KG1 (cell line): ENCODE measurements around the gene SNED1.

Experiments used
- DNase-seq: peaks from one replicate; lab custom pipeline; 2025; lab: John Stamatoyannopoulos, UW

Gene SNED1

GRCh38 chr2:241132538-241133435, 134.4 kb downstream of the SNED1 start:
- DNase-seq = no peak

DNA sequence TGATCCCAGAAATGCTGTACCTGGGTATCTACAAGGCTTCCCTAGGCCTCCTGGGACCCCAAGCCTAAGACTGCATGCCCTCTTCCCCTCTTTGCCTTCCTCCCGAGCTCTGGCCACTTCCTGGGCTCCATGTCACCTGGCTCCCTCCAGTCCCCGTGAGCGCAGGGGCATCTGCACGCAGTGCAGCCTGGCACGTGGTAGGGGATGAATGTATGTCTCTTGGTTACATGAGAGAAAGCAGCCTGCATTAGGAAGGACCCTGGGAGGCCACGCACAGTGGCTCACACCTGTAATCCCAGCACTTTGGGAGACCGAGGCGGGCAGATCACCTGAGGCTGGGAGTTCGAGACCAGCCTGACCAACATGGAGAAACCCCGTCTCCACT, 135.0 kb downstream of the SNED1 start:
- DNase-seq = no peak

DNA sequence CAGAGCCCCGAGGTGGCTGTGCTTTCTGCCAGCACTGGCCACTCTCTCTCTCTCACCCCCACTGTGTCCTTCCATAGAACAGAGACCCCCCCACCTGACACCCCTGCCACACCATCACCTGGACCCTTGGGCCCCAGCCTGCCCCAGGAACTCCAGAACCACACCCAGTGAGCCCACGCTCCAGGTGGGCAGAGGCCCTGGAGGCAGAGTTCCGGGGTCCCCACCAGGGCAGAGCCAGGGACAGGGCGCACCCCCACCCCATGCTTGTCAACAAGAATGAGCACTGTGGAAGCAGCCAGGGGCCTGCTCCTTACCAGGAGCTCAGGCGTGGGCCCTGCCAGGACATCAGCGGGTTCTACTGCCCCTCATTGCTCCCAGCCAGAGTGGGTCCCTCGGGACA, 136.3 kb downstream of the SNED1 start:
- no peak for DNase-seq

DNA sequence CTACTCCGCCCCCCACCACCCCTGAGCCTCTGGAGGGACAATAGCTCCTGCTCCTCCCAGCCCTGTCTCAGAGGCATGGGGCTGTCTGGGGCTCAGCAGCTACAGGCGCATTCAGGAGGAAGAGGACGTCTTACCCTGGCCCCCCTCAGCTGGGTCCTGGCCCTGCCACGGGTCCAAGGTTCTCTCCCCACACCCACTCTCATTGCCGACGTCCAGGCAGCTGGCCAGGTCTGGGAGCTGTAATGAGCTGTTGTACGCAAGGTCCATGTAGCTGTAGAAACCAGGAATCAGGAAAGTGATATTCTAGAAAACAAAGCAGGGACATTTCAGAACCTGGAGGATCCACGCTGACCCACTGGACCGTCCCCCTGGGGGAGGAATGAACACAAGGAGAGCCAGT, 137.3 kb downstream of the SNED1 start:
- no peak for DNase-seq

GRCh38 chr2:241136191-241136590, 137.8 kb downstream of the SNED1 start:
- DNase-seq = no peak

GRCh38 chr2:241136661-241137260, 138.3 kb downstream of the SNED1 start:
- DNase-seq = no peak

DNA sequence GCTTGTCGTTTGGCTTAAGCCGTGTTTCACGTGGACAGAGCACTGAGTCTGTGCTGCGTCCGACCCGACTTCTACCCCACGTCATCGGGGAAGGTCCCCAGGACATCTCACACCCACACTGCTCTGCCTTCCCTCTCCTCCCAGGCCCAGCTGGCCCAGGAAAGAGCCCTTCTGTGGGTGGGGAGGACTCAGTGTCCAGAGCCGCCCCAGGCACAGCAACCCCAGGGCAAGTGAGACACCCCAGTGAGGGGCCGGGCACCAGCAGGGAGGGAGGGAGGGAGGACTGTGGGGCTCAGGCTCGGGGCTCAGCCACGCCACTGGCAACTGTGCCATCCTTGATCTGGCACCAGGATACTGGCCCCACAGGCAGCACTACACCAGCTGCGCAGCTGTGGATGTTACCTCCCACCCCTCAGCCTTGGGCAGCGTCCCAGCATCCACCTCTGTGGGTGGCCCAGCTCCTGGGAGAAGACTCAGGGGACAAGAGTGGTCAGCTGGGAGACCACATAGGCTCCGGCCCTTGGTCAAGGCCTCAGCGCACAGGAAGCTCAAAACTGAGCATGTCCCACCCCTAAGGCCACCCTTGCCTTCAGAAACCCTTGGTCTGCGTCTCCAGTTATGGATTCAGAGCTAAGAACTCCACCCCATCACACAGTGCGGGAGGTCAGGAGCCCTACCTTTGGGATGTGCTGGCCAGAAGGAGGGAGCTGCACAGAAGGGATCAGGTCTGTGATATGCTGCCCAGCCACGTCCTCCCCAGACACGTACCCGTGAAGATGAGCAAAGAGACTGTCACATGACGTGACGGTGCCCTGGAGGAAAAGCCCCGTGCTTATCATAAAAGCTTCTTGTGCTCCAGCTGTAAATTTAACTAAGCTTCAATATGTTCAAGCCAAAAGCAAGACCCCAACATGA, 139.1 kb downstream of the SNED1 start:
- DNase-seq = no peak

DNA sequence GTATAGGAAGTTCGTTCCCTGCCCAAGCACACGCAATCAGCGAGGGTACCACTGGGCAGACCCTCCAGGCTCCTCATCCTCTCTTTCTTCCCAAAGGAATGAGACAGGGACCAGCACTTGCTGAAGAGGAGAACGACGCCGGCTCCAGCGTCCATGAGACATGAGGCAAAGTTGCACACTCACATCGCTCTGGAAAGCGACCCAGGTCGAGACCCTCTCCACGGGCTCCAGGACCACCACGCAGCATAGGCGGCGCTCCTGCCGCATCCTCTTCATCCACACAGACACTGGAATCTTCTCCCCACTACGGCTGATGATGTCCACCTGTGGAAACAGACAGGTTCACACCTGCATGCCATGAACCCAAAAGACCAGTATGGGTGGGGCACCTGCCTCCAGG, 140.1 kb downstream of the SNED1 start:
- no peak for DNase-seq

DNA sequence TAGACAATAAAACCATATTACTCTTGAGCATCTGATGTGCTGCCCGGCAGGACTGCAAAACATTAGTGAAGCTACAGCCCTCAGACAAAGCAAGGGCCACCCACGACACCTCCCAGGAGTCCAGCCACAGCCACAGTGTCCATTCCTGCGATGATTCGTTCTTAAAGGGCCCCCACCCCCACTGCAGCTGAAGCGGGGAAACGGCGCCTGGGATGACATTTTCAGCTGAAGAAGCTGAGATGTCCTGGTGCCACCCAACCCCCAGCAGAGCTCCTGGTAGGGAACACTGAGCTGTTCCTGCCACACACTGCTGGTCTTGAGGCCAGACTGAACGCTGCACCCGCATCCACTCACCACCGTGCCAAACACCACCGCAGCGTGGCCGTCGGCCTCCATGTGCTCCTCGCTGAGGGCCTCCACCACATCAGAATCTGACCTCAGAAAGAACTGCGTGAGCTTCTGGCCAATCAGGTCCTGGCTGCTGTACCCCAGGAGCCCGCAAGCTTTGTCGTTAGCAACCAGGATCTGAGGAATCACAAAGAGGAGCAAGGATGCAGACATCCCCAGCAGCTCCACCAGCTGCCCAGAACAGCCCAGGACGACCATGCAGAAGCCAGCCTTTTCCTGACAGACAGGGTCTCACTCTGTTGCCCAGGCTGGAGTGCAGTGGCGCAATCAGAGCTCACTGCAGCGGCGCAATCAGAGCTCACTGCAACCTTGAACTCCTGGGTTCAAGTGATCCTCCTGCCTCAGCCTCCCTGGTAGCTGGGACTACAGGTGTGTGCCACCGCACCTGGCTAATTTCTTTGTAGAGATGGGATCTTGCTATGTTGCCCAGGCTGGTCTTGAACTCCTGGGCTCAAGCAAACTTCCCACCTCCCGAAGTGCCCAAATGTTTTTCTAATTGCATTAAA, 141.4 kb downstream of the SNED1 start:
- no peak for DNase-seq

DNA sequence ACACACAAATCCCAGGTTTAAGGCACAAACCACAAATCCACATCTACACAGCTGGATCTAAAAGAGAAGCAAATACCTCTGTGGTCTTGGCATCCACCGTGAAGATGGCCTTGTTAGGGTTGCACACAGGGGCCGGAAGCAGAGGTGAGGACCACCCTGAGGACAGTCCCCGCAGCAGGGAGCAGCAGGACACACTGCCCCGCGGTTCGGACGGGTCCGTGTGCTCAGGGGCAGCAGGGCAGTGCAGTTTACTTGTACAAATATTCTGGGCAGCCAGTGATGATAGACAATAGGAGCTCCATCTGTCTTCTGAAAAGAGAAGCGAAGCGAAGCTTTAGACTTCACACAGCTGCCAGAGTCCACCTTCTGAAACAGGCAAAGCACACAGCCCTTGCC, 142.0 kb downstream of the SNED1 start:
- DNase-seq = no peak

DNA sequence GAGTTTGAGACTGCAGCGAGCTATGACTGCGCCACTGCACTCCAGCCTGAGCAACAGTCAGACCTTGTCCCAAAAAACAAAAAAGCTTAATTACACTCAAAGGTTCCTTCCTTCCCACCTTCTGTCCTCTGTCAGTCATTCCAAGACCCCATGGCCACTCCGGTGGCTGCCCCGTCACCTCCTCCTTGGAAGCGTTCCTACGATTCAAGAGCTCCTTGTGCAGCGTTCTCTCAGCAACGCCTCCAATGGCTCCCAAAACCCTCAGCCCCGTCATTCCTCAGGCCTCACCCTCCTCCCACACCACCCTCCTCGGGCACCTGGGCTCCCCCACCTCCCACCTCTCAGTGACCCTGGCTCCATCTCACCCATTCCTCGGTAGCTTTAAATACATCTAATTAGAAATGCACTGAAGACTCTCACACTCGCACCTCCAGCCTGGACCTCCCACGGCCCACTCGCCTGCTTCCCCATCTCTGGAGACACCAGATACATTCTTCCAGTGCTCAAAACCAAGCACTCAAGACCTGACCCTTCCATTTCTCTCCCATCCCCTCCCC, 142.9 kb downstream of the SNED1 start:
- no peak for DNase-seq

DNA sequence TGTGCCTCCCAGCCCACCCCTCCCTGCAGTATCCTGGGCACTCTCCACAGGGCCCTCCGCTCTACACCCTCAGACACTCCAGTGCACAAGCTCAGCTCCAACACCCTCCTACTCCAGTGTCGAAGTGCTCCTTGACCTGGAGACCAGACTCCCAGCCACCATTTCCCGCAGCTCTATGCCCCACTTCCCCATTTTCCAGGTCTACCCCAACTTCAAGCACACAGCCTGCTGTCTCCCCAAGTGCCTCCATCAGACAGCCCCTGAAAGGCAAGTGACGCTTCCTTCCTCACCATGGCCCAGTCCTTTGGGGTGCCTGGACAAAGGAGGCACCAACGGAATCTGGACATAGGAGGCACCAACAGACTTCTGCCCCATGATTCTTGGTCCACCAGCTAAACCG, 143.6 kb downstream of the SNED1 start:
- no peak for DNase-seq

- no peak for DNase-seq
Measured at GRCh38 chr2:241142593-241142992, 144.2 kb downstream of the SNED1 start.
